ENCODE data around the gene TMEM38A. TPM values are rescaled to one million over a fixed set of nuclear protein-coding genes. Genes with fewer than 3 reads are reported as not detected.

The TMEM38A gene
- total RNA-seq: 1.3 and 1.8 TPM in 2 replicates

- DNase-seq (ENCODE audit: low read depth in 2 of 2): peak in 1 of 2 donors; percentile 13
These were observed at the start of gene TMEM38A for GRCh38 chr19:16660763-16661479. Gene TMEM38A (plus strand): TSS chr19:16661139. CDS start chr19:16661218, 79 bp downstream.

- DNase-seq (ENCODE audit: low read depth in 2 of 2): no peak
These were observed 48.3 kb upstream of the TMEM38A start for GRCh38 chr19:16612636-16613035.

- DNase-seq (ENCODE audit: low read depth in 2 of 2): no peak
These were observed 47.1 kb upstream of the TMEM38A start for GRCh38 chr19:16613841-16614240.

GRCh38 chr19:16614941-16615340 lies 46.0 kb upstream of the TMEM38A start:
- DNase-seq (ENCODE audit: low read depth in 2 of 2): peak in 1 of 2 donors; percentile 38

- DNase-seq (ENCODE audit: low read depth in 2 of 2): peak in 1 of 2 donors; percentile 35
These were observed 45.1 kb upstream of the TMEM38A start for GRCh38 chr19:16615808-16616207.

- no peak for DNase-seq (ENCODE audit: low read depth in 2 of 2)
These were observed 42.7 kb upstream of the TMEM38A start for GRCh38 chr19:16618248-16618647.

- DNase-seq (ENCODE audit: low read depth in 2 of 2): no peak
These were observed 41.5 kb upstream of the TMEM38A start for GRCh38 chr19:16619457-16619856.

GRCh38 chr19:16620018-16620417 lies 40.9 kb upstream of the TMEM38A start:
- no peak for DNase-seq (ENCODE audit: low read depth in 2 of 2)

GRCh38 chr19:16620584-16620983 lies 40.4 kb upstream of the TMEM38A start:
- DNase-seq (ENCODE audit: low read depth in 2 of 2): no peak

GRCh38 chr19:16621165-16621800 lies 39.7 kb upstream of the TMEM38A start:
- no peak for DNase-seq (ENCODE audit: low read depth in 2 of 2)

GRCh38 chr19:16623066-16623465 lies 37.9 kb upstream of the TMEM38A start:
- no peak for DNase-seq (ENCODE audit: low read depth in 2 of 2)

GRCh38 chr19:16623576-16623975 lies 37.4 kb upstream of the TMEM38A start:
- no peak for DNase-seq (ENCODE audit: low read depth in 2 of 2)

GRCh38 chr19:16624236-16624635 lies 36.7 kb upstream of the TMEM38A start:
- DNase-seq (ENCODE audit: low read depth in 2 of 2): no peak

GRCh38 chr19:16625163-16625958 lies 35.6 kb upstream of the TMEM38A start:
- DNase-seq (ENCODE audit: low read depth in 2 of 2): peak in 1 of 2 donors; percentile 83

GRCh38 chr19:16626796-16627192 lies 34.1 kb upstream of the TMEM38A start:
- peak; percentile 19 to 20 for DNase-seq (ENCODE audit: low read depth in 2 of 2)

GRCh38 chr19:16627193-16627927 lies 33.6 kb upstream of the TMEM38A start:
- peak; percentile 22 to 23 for DNase-seq (ENCODE audit: low read depth in 2 of 2)

GRCh38 chr19:16627928-16628182 lies 33.1 kb upstream of the TMEM38A start:
- no peak for DNase-seq (ENCODE audit: low read depth in 2 of 2)

GRCh38 chr19:16628183-16628983 lies 32.6 kb upstream of the TMEM38A start, which contains the start of gene MED26:
Gene MED26 (minus strand): TSS chr19:16628204. CDS start chr19:16627943, 261 bp downstream.
- DNase-seq (ENCODE audit: low read depth in 2 of 2): peak; percentile 95 to 96

GRCh38 chr19:16628984-16629691 lies 31.8 kb upstream of the TMEM38A start:
- peak; percentile 48 to 59 for DNase-seq (ENCODE audit: low read depth in 2 of 2)

GRCh38 chr19:16631465-16631864 lies 29.5 kb upstream of the TMEM38A start:
- DNase-seq (ENCODE audit: low read depth in 2 of 2): no peak
